ENCODE measurements around the gene ZC3H13.

DNA sequence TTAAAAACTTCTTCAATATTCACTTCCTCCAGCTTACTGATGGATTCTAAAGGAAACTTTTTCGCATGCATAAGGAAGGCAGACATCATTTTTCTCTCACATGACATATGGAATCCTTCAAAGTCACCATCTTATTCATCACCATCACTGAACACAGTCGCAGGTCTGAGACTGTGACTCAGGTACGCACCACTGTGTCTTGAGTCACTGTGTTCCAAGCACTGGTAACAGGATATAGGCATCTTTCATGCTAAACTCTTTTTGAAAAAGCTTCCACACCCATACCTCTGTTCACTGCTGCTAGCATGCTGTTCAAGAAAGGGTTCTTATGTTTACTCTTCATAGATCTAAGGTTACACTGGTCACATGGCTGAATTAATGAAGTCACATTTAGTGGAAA is 133.9 kb downstream of the ZC3H13 start:
- TF ChIP-seq GATA3 (IDR thresholded peaks at IDR 0.05; ENCODE audit: low read depth, low read length) (no peak), GATA2 (IDR thresholded peaks at IDR 0.05; ENCODE audit: low read depth, low read length) (no peak)
